ENCODE results near the gene FLAD1.

- TF ChIP-seq POLR2A (IDR thresholded peaks at IDR 0.05) (no peak), CTCF (IDR thresholded peaks at IDR 0.05) (no peak)
Observed at GRCh38 chr1:155011004-155011416, 27.9 kb downstream of the FLAD1 start.

Data from tibial nerve (tissue), 3 donors.